HL-60 (cell line): ENCODE results near the gene ATF6B.

Source experiments
- DNase-seq, 2 experiments: peaks; one replicate each; pipeline ENCODE4 v3.0.0-alpha.2; 2010 to 2020; ENCODE audit warnings: low read depth in 1 of 2, low spot score in 1 of 2
- H3K27ac ChIP-seq: fragments of 250-450 bp; sonication (Bioruptor Pico); replicated peaks from 2 replicates; pipeline ENCODE4 v1.5.1; 2020; ENCODE audit warnings: mild to moderate bottlenecking, moderate library complexity
- H3K27me3 ChIP-seq: fragments of 250-450 bp; sonication (Bioruptor Pico); 2 replicates; pipeline ENCODE4 v1.5.1; 2021; ENCODE audit warnings: mild to moderate bottlenecking, moderate library complexity; ENCODE audit not compliant: insufficient read depth, poor library complexity, severe bottlenecking
- H3K4me3 ChIP-seq: replicated peaks from 2 replicates; pipeline ENCODE4 v1.5.1; 2011; ENCODE audit warnings: mild to moderate bottlenecking, control low read depth, low read length; ENCODE audit not compliant: insufficient read depth
- CTCF ChIP-seq: IDR thresholded peaks from one replicate; pipeline ENCODE4 v1.5.1; 2011; ENCODE audit warnings: low read length, control low read depth, inconsistent platforms; ENCODE audit not compliant: insufficient read depth
- GABPA ChIP-seq: IDR thresholded peaks from 2 replicates; pipeline ENCODE4 v1.6.1; 2012; ENCODE audit warnings: low read depth
- POLR2AphosphoS5 ChIP-seq: IDR thresholded peaks from 2 replicates; pipeline ENCODE4 v1.6.1; 2012; ENCODE audit warnings: low read depth
- REST ChIP-seq: IDR thresholded peaks from 2 replicates; pipeline ENCODE4 v1.6.1; 2012; ENCODE audit warnings: low read depth; ENCODE audit not compliant: insufficient replicate concordance
- SPI1 ChIP-seq: IDR thresholded peaks from 2 replicates; pipeline ENCODE4 v1.6.1; 2012; ENCODE audit warnings: low read depth, mild to moderate bottlenecking, borderline replicate concordance

The ATF6B gene

GRCh38 chr6:32073101-32073500 is 54.9 kb downstream of the ATF6B start:
- TF ChIP-seq REST (no peak), GABPA (no peak), POLR2AphosphoS5 (no peak), CTCF (no peak), SPI1 (no peak)
- H3K4me3 ChIP-seq, result no peak overlapping the region
- no peaks in the 10 kb centered on the region for H3K27me3 ChIP-seq
- no peak overlapping the region for H3K27ac ChIP-seq
- DNase-seq, result no peak

GRCh38 chr6:32070814-32071543 is 57.1 kb downstream of the ATF6B start:
- DNase-seq, result no peak
- TF ChIP-seq SPI1 (no peak), CTCF (no peak), POLR2AphosphoS5 (no peak), REST (no peak), GABPA (no peak)
- Histone ChIP-seq H3K4me3 (no peak overlapping the region), H3K27ac (no peak overlapping the region), H3K27me3 (peaks cover 2% of the 10 kb centered on the region)

GRCh38 chr6:32069878-32070515 is 58.0 kb downstream of the ATF6B start:
- DNase-seq, result no peak
- Histone ChIP-seq H3K27ac (no peak overlapping the region), H3K27me3 (peaks cover 2% of the 10 kb centered on the region), H3K4me3 (no peak overlapping the region)
- TF ChIP-seq SPI1, result no peak
- no peak for TF ChIP-seq CTCF
- TF ChIP-seq GABPA, result no peak
- no peak for TF ChIP-seq REST
- no peak for TF ChIP-seq POLR2AphosphoS5
